ENCODE results near the gene REG1B. TPM values are rescaled to one million over a fixed set of nuclear protein-coding genes. Genes with fewer than 3 reads are reported as not detected.

Gene REG1B
- total and polyA plus RNA-seq, 9 of the 15 experiments (the other 6 are each of a cell fraction or from before 2014, with no cell fraction given) = 0.15 to 2.0 TPM; not detected in 7

- BruUV-seq (replicated peaks) = no TSS peak
- Histone ChIP-seq H3K4me2 (ENCODE audit: insufficient read depth, low read length) (no peak overlapping the region), H3K36me3 (ENCODE audit: control insufficient read depth, insufficient read depth, low read length) (no peaks in the 10 kb centered on the region), H4K20me1 (replicated peaks; ENCODE audit: control insufficient read depth, insufficient read depth, low read length) (no peaks in the 10 kb centered on the region), H3K9ac (ENCODE audit: insufficient read depth in 1 of 2, low read depth in 2 of 2, low read length in 2 of 2) (no peak overlapping the region), H3K9me3 (replicated peaks; ENCODE audit: control insufficient read depth, insufficient read depth, low read depth, low read length) (no peaks in the 10 kb centered on the region), H3K27ac (ENCODE audit: extremely low read depth, low read depth, low read length) (no peak overlapping the region), H3K79me2 (ENCODE audit: control insufficient read depth, insufficient read depth, low read length) (no peaks in the 10 kb centered on the region), H3K4me3 (no peak overlapping the region), H3K4me1 (replicated peaks in 1 of 2; ENCODE audit: control insufficient read depth in 2 of 2, insufficient read depth in 2 of 2, low read length in 2 of 2) (no peaks in the 10 kb centered on the region), H2AFZ (ENCODE audit: low read depth, low read length) (no peak overlapping the region), H3K9me1 (ENCODE audit: control insufficient read depth, insufficient read depth, low read length) (no peaks in the 10 kb centered on the region), H3K27me3 (ENCODE audit: control insufficient read depth in 2 of 2, insufficient read depth in 2 of 2, low read length in 2 of 2) (no peaks in the 10 kb centered on the region)
- intact Hi-C loops (cut with micrococcal nuclease) (no loop called here), in situ Hi-C loops (cut with MboI) (no loop called here)
- TF ChIP-seq DACH1 (IDR thresholded peaks at IDR 0.05; ENCODE audit: partially characterized antibody) = no peak
- no peak for TF ChIP-seq ELF1 (tag; IDR thresholded peaks at IDR 0.05)
- no peak for TF ChIP-seq ZNF384 (IDR thresholded peaks at IDR 0.05; ENCODE audit: low read depth, low read length)
- TF ChIP-seq ZNF512 (tag; IDR thresholded peaks at IDR 0.05) = no peak
- TF ChIP-seq CREB5 (CRISPR knock-in tag; IDR thresholded peaks at IDR 0.05) = no peak
- TF ChIP-seq SRF (CRISPR knock-in tag; IDR thresholded peaks at IDR 0.05) = no peak
- no peak for TF ChIP-seq RBM39 (optimal IDR thresholded peaks at IDR 0.05; ENCODE audit: low read depth, low read length)
- TF ChIP-seq EP300 (IDR thresholded peaks at IDR 0.05; ENCODE audit: low read length) = no peak
- no peak for TF ChIP-seq GTF2A2 (tag; IDR thresholded peaks at IDR 0.05)
- no peak for TF ChIP-seq TCF15 (CRISPR knock-in tag; IDR thresholded peaks at IDR 0.05)
- ChIA-PET CTCF (ENCODE audit: low intra/inter-chr PET ratio) (no interaction called here), POLR2A (no interaction called here)
- WGBS (ENCODE audit: insufficient coverage, low coverage, missing lambda C conversion rate) = 0% methylated on average over 2 of the region's 2 CpGs
- no peak for ATAC-seq
- no peak for DNase-seq (ENCODE audit: extremely low read depth in 1 of 4, low spot score in 3 of 4)
- FAIRE-seq = no peak
Measured at GRCh38 chr2:79116997-79117928, 29.5 kb upstream of the REG1B start.

All from K562 (cell line).